ENCODE measurements around the gene OSGEP. TPM values are rescaled to one million over a fixed set of nuclear protein-coding genes. Genes with fewer than 3 reads are reported as not detected.
A peak's percentile ranks its signal among the peaks of the same experiment; 100 is the strongest.

OSGEP gene
- total RNA-seq, 1 experiment from 2014 or later = 63.1 TPM

DNA sequence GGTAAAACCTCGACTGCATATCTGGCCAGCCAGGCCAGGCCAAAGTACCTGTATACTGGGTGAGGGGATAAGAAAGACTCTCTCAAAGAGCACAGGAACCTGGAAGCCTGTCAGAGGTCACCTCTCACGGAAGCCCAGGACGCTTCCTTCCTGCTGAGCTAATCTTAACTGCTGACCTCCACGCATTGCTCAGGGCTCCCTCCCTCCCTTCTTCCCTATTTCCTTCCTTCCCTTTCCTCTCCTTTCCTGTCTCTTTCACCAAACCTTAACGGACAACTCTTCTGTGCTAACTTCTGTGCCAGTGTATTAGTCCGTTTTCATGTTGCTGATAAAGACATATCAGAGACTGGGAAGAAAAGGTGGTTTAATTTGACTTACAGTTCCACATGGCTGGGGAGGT lies 36.0 kb upstream of the OSGEP start:
- TF ChIP-seq, protein P1, sequence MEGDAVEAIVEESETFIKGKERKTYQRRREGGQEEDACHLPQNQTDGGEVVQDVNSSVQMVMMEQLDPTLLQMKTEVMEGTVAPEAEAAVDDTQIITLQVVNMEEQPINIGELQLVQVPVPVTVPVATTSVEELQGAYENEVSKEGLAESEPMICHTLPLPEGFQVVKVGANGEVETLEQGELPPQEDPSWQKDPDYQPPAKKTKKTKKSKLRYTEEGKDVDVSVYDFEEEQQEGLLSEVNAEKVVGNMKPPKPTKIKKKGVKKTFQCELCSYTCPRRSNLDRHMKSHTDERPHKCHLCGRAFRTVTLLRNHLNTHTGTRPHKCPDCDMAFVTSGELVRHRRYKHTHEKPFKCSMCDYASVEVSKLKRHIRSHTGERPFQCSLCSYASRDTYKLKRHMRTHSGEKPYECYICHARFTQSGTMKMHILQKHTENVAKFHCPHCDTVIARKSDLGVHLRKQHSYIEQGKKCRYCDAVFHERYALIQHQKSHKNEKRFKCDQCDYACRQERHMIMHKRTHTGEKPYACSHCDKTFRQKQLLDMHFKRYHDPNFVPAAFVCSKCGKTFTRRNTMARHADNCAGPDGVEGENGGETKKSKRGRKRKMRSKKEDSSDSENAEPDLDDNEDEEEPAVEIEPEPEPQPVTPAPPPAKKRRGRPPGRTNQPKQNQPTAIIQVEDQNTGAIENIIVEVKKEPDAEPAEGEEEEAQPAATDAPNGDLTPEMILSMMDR (IDR thresholded peaks at IDR 0.05; ENCODE audit: insufficient read depth in 1 of 2, low read depth in 1 of 2, low read length in 1 of 2, severe bottlenecking in 1 of 2, unreplicated experiment in 1 of 2) = no peak
- no peaks in the 10 kb centered on the region for H3K36me3 ChIP-seq (ENCODE audit: control insufficient read depth, insufficient read depth, low read length)
- H3K4me1 ChIP-seq = peaks cover 31% of the 10 kb centered on the region
- intact Hi-C loops (cut with micrococcal nuclease; ENCODE audit: unreplicated experiment) = no loop called here
- H3K27me3 Mint-ChIP-seq (ENCODE audit: insufficient read depth, unreplicated experiment) = no peaks in the 10 kb centered on the region
- H3K4me3 Mint-ChIP-seq (ENCODE audit: unreplicated experiment) = no peak overlapping the region
- H3K9me3 ChIP-seq = no peaks in the 10 kb centered on the region
- DNase-seq = no peak
- POLR2A ChIA-PET = no interaction called here
- H3K36me3 Mint-ChIP-seq (ENCODE audit: insufficient read depth, unreplicated experiment) = no peaks in the 10 kb centered on the region
- BruUV-seq (replicated peaks) = no TSS peak
- CTCF ChIA-PET = no interaction called here
- H3K4me3 ChIP-seq (ENCODE audit: low read depth, low read length) = no peak overlapping the region
- peaks cover 23% of the 10 kb centered on the region for H3K4me1 Mint-ChIP-seq (ENCODE audit: low read depth, unreplicated experiment)
- no peaks in the 10 kb centered on the region for H3K27me3 ChIP-seq (replicated peaks; ENCODE audit: control insufficient read depth, insufficient read depth, low read length)
- peak overlapping the region; percentile 4 for H3K27ac Mint-ChIP-seq (ENCODE audit: unreplicated experiment)
- peaks cover under 1% of the 10 kb centered on the region for H3K9me3 Mint-ChIP-seq (ENCODE audit: unreplicated experiment)

DNA sequence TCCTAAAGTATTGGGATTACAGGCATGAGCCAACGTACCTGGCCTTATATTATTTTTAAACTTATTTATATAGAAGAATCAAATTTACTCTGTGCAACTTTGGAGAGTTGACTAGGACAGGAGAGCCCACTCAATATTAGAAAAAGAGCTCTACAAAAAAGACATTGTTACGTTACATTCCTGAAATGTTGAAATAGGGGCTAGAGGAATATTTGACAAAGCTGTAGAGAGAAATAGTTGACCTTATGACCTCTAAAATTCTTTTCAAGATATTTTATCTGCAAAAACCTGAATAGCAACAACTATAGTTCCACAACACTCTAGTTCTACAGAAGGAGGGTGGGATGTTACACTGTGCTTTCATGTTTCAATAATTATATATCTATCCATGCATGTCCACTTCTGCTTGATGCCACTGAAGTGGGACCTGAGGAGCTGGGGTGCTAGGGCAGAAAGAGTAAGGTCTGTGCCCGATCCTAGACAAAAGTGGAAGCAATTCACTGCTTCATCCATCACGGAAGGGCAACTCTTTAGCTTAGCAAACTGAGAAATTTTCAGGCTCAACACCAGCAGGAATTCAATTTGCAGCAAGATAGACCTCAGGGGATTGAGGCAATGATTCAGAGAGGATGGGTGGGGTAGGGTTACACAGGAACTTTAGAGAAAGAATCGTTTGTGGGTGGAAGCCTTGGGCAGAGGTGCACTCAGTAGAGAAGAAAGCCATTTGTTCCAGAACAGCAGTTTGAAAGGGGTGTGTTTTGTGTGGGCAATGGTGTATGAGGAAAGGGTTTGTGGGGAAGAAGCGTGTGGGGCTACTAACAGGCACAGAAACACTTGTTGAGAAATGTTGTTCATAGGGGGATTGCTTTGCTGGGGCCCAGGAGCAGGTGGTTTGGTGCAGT lies 34.7 kb upstream of the OSGEP start:
- CTCF ChIA-PET = no interaction called here
- no peak overlapping the region for H3K4me3 Mint-ChIP-seq (ENCODE audit: unreplicated experiment)
- POLR2A ChIA-PET = interaction anchor here (0.6 to 2.2 kb wide), 4 partner anchors 28 to 146 kb away, joined by 3 to 8 read pairs (median 4); partner anchors contain the start of genes APEX1, PARP2 and PIP4P1
- peaks cover 37% of the 10 kb centered on the region for H3K4me1 ChIP-seq
- TF ChIP-seq, protein P1 (IDR thresholded peaks at IDR 0.05; ENCODE audit: insufficient read depth in 1 of 2, low read depth in 1 of 2, low read length in 1 of 2, severe bottlenecking in 1 of 2, unreplicated experiment in 1 of 2) = no peak
- no peaks in the 10 kb centered on the region for H3K36me3 Mint-ChIP-seq (ENCODE audit: insufficient read depth, unreplicated experiment)
- no TSS peak for BruUV-seq (replicated peaks)
- no peaks in the 10 kb centered on the region for H3K9me3 Mint-ChIP-seq (ENCODE audit: unreplicated experiment)
- intact Hi-C loops (cut with micrococcal nuclease; ENCODE audit: unreplicated experiment) = loop anchor here (2.0 kb wide), 1 partner anchor 29 kb away; the partner anchor contains the start of gene PIP4P1
- no peaks in the 10 kb centered on the region for H3K27me3 Mint-ChIP-seq (ENCODE audit: insufficient read depth, unreplicated experiment)
- H3K27ac Mint-ChIP-seq (ENCODE audit: unreplicated experiment) = peak overlapping the region; percentile 14
- H3K9me3 ChIP-seq = no peaks in the 10 kb centered on the region
- H3K4me1 Mint-ChIP-seq (ENCODE audit: low read depth, unreplicated experiment) = peaks cover 29% of the 10 kb centered on the region
- no peak overlapping the region for H3K4me3 ChIP-seq (ENCODE audit: low read depth, low read length)
- DNase-seq = peak in 1 of 2 experiments; percentile 2
- H3K27me3 ChIP-seq (replicated peaks; ENCODE audit: control insufficient read depth, insufficient read depth, low read length) = no peaks in the 10 kb centered on the region
- no peaks in the 10 kb centered on the region for H3K36me3 ChIP-seq (ENCODE audit: control insufficient read depth, insufficient read depth, low read length)

DNA sequence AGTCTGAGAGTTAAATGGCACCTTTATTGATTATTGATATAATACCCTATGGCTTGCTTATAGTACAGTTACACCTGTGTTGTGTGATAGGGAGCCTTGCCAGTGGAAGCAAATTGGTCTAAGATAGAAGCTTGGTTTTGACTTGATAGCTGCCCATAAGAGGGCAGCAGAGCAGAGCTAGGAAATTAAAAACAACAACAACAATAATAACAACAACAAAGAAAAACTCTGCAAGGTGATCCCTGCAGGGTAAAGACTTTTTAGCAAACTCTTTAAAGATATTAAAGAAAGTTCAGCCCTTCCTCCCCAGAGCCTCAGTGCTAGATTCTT lies 32.7 kb upstream of the OSGEP start:
- TF ChIP-seq, protein P1 (IDR thresholded peaks at IDR 0.05; ENCODE audit: insufficient read depth in 1 of 2, low read depth in 1 of 2, low read length in 1 of 2, severe bottlenecking in 1 of 2, unreplicated experiment in 1 of 2) = no peak
- Mint-ChIP-seq H3K4me1 (ENCODE audit: low read depth, unreplicated experiment) (peaks cover 29% of the 10 kb centered on the region), H3K27me3 (ENCODE audit: insufficient read depth, unreplicated experiment) (no peaks in the 10 kb centered on the region), H3K9me3 (ENCODE audit: unreplicated experiment) (no peaks in the 10 kb centered on the region), H3K4me3 (ENCODE audit: unreplicated experiment) (no peak overlapping the region), H3K36me3 (ENCODE audit: insufficient read depth, unreplicated experiment) (no peaks in the 10 kb centered on the region), H3K27ac (ENCODE audit: unreplicated experiment) (no peak overlapping the region)
- peaks cover 37% of the 10 kb centered on the region for H3K4me1 ChIP-seq
- no TSS peak for BruUV-seq (replicated peaks)
- POLR2A ChIA-PET = no interaction called here
- no peaks in the 10 kb centered on the region for H3K36me3 ChIP-seq (ENCODE audit: control insufficient read depth, insufficient read depth, low read length)
- H3K4me3 ChIP-seq (ENCODE audit: low read depth, low read length) = no peak overlapping the region
- no peaks in the 10 kb centered on the region for H3K27me3 ChIP-seq (replicated peaks; ENCODE audit: control insufficient read depth, insufficient read depth, low read length)
- intact Hi-C loops (cut with micrococcal nuclease; ENCODE audit: unreplicated experiment) = no loop called here
- no peaks in the 10 kb centered on the region for H3K9me3 ChIP-seq
- no peak for DNase-seq
- CTCF ChIA-PET = no interaction called here

Data from Caco-2 (cell line).